Activated naive CD4-positive, alpha-beta T cell treated with Interleukin-2 at 50 U/mL for 16 hours (primary cell): ENCODE results near the gene OR7C2.

ENCODE experiments used
- DNase-seq: peaks from one replicate; pipeline ENCODE4 v3.0.0-alpha.2; 2020

Gene OR7C2

GRCh38 chr19:14979476-14980255, 38.4 kb downstream of the OR7C2 start, which contains the start of gene SLC1A6:
SLC1A6 (minus strand) TSS chr19:14979864; CDS start chr19:14972910, 6,954 bp downstream.
- no peak for DNase-seq

- DNase-seq = no peak
Observed at GRCh38 chr19:14985133-14985532, 43.8 kb downstream of the OR7C2 start.
